PC-9 (cell line): Measurements from ENCODE around the gene EML2.

Experiments
- CTCF ChIP-seq: fragments of 200-600 bp; sonication (generic); conservative IDR thresholded peaks from 2 replicates; pipeline ENCODE4 v1.6.1; 2017; ENCODE audit warnings: mixed run types, antibody characterized with exemption, mild to moderate bottlenecking, moderate library complexity
- EZH2 ChIP-seq: fragments of 200-600 bp; sonication (generic); IDR thresholded peaks from 2 replicates; pipeline ENCODE4 v1.8.0; 2017; ENCODE audit warnings: antibody characterized with exemption, low read depth

GRCh38 chr19:45630463-45630862 is 8.7 kb downstream of the EML2 start:
- TF ChIP-seq CTCF, result no peak
- TF ChIP-seq EZH2, result no peak
